AML-193 (cell line): Measurements from ENCODE around the gene CACNA2D2.

ENCODE experiments used
- DNase-seq, 2 experiments: peaks; one replicate each; lab custom pipeline; 2025; lab: John Stamatoyannopoulos, UW

Gene CACNA2D2

DNA sequence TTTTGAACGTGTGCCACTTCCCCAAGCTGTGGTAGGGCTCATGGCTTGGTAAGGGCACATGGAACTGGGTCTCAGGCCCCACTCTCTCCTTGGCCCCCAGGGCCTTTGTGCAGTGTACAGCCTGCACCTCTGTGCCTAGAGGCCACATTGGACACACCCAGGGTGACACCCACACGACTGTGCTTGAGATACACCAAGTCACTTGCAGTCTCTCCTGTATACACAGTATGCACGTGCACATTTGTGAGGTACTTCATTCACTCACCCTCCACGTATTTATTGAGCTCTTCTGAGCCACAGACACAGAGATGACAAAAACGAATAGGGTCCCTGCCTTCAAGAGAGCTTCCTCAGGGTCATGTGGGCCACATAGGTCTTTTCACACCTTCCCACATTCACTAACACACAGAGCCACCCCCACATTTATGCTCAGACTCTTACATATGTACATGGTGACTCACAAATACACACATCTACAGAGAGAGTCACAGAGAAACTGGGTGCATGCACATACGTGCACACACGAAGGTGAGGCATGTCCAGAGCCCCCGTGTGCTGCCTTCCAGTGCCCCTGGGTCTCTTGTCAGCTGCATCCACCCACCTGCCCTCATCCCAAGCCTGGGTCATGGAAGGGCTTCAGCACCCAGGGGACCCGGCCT lies 134.3 kb downstream of the CACNA2D2 start:
- no peak for DNase-seq

DNA sequence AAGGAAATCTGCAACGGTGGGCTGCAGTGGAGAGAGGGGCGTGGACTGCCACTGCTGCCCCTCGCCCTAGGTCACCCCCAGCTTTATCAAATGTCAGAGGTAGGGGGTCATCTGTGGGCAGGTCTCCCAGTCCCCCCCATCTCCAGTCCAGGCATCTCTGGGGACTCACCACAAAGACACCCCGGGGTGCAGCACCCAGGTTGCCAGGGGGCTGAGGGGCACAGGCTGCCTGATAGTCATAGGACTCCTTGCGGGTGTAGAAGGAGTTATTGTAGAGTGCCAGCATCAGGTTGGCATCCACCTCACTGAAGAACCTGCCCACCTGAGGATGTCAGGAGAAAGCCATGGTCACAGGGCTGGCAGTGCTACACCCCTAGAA lies 137.6 kb downstream of the CACNA2D2 start:
- DNase-seq: no peak

- DNase-seq: no peak
These were observed 138.2 kb downstream of the CACNA2D2 start for GRCh38 chr3:50365080-50365841.

DNA sequence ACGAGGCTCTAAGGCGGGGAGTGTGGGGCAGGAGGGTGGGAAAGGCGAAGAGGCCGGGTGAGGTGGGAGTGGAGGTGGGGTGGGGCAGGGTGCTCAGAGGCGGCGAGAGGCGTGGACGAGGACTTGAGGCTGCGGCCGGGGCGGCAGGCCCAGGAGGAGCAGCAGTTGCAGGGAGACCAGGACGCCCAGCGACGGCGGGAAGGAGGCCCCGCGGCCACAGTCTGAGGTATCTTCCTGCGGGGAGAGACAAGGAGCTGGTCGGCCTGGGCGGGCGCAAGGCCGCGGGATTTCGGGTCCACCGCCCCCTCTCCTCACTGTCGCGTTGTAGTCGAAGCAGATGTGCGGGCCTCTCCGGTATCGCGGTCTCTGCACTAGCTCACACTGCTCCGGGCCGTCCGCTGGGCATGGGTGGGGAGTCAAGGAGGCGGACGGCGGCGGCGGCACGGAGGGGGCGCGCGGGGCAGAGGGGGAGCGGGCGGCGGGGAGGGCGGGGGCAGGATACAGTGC lies 138.8 kb downstream of the CACNA2D2 start:
- no peak for DNase-seq

GRCh38 chr3:50359760-50360110 lies 143.7 kb downstream of the CACNA2D2 start:
- no peak for DNase-seq

GRCh38 chr3:50358911-50359759 lies 144.3 kb downstream of the CACNA2D2 start, which contains the start of gene TMEM115:
Gene TMEM115 (minus strand): TSS chr3:50359521. CDS start chr3:50359063, 458 bp downstream.
- DNase-seq: peak; percentile 100

- DNase-seq: no peak
These were observed 145.0 kb downstream of the CACNA2D2 start for GRCh38 chr3:50358355-50358910.

DNA sequence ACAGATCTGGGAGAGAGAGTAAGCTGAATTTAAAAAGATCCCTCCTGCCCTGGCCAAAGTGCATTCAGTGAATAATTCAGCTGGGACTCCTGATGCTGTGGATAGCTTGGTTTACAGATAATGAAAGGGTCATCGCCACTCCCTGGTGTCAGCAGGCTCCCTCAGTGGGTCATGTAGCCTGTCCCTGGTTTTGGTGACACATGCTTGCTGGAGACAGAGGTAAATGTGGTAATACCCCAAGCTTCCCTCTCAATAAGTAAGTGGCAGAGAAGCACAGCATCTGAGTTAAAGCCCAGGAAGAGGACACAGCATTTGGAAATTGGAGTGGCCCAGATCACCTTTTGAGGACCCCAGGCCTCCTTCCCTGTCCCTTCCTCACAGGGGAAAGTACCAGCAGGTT lies 146.0 kb downstream of the CACNA2D2 start:
- DNase-seq: peak; percentile 24 to 33

- peak; percentile 24 to 34 for DNase-seq
These were observed 146.9 kb downstream of the CACNA2D2 start for GRCh38 chr3:50356553-50356952.

DNA sequence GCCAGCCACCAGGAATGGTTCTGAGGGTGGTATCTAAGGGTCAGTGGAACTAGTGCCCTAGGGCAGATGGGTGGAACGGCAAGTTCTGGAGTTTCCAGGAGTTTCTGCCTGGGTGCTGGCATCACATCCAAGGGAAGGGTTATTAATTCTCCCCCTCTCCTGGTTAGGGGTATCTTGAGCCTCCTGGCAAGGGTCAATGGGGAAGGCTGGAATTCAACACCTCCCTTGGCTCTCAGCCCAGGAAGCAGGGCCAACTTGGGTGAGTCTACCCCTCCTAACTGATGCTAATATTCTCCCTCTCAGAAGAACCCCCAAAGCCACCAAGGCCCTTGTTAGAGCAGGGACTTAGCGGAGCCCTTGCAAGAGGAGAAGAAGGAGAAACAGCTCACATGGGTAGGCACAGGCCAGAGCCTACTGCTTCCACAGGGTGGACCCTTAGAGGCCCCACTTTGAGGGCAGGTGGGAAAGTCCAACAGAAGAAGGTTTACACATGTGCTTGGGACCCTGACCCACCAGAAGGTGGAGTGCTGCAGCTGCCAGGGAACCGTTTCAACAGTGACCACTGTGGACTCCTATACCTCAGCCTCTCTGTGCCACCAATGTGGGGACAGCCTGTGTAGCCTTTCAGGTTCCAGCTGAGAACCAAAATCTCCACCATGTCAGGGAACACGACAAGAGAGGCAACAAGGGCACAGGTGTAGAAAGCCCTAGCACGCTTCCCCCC lies 147.4 kb downstream of the CACNA2D2 start:
- DNase-seq: no peak

- no peak for DNase-seq
These were observed 148.6 kb downstream of the CACNA2D2 start for GRCh38 chr3:50354850-50355249.

DNA sequence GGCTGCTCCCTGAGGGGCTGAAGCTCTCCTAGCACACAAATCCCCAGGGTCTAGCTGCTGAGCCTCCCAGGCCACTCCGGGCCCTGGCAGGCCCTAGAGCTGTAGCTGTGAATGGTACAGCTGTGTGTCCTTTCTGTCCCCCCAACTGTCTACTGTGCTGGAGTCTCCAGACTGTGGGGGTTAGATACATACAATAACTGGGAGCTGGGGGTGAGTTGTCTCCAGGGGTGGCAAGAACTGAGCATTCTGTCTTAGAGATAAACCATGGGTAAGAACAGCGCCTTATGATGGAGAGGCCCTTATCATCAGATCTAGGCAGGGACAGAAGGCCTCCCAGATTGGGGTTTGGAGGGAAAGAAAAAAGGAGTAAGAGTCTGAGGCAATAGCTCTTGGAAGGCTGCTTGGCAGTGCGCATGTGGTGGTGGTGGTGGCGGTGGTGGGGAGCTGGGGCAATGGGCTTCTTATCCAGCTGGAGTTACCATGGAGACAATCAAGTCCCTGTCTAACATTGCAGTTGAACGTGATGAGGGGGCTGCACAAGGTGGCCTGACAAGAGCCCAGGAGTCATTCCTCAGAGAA lies 149.2 kb downstream of the CACNA2D2 start:
- DNase-seq: no peak

- no peak for DNase-seq
These were observed 150.0 kb downstream of the CACNA2D2 start for GRCh38 chr3:50353245-50354004.

- peak; percentile 59 to 65 for DNase-seq
These were observed 150.7 kb downstream of the CACNA2D2 start for GRCh38 chr3:50352781-50353180.

GRCh38 chr3:50351323-50351697 lies 152.1 kb downstream of the CACNA2D2 start:
- no peak for DNase-seq

- peak; percentile 96 to 98 for DNase-seq
These were observed 152.7 kb downstream of the CACNA2D2 start, which contains the start of the genes CYB561D2 and NPRL2 for GRCh38 chr3:50350527-50351322. Gene CYB561D2 (plus strand): TSS chr3:50350862. CDS start chr3:50351434, 572 bp downstream. Gene NPRL2 (minus strand): TSS chr3:50350775. CDS start chr3:50350652, 123 bp downstream.

GRCh38 chr3:50350213-50350526 lies 153.3 kb downstream of the CACNA2D2 start:
- no peak for DNase-seq

DNA sequence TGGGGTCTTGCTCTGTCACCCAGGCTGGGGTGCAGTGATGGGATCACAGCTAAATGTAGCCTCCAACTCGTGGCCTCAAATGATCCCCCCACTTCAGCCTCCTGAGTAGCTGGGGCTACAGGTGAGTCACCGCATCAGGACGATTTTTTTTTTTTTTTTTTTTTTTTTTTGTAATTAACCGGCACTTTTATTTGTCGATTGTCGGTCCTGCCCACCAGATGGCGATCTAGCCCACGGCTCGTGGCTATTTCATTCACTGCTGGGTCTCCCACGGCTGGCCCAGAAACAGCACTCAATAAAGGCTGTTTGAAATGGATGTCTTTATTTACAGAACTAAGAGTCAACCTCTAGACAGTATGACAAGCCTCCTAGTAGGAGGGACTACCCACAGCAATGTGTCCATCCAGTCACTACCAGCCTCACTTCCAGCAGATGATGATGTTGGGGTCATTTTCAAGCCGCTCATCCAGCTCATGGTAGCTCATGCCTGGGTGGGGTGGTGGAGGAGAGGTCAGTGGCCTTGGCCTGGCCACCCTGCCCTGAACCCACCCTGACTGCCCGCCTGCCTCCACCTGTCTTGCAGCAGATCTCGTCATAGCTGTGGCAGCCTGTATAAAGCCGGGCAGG lies 156.1 kb downstream of the CACNA2D2 start:
- peak; percentile 70 to 86 for DNase-seq
